Measurements from ENCODE around the gene ZNRF1. TPM values are rescaled to one million over a fixed set of nuclear protein-coding genes. Genes with fewer than 3 reads are reported as not detected.

The ZNRF1 gene
- total and polyA plus RNA-seq, 2 donors (not counting 1 experiment from before 2014, with no cell fraction given), result 0.27 to 0.76 TPM

DNA sequence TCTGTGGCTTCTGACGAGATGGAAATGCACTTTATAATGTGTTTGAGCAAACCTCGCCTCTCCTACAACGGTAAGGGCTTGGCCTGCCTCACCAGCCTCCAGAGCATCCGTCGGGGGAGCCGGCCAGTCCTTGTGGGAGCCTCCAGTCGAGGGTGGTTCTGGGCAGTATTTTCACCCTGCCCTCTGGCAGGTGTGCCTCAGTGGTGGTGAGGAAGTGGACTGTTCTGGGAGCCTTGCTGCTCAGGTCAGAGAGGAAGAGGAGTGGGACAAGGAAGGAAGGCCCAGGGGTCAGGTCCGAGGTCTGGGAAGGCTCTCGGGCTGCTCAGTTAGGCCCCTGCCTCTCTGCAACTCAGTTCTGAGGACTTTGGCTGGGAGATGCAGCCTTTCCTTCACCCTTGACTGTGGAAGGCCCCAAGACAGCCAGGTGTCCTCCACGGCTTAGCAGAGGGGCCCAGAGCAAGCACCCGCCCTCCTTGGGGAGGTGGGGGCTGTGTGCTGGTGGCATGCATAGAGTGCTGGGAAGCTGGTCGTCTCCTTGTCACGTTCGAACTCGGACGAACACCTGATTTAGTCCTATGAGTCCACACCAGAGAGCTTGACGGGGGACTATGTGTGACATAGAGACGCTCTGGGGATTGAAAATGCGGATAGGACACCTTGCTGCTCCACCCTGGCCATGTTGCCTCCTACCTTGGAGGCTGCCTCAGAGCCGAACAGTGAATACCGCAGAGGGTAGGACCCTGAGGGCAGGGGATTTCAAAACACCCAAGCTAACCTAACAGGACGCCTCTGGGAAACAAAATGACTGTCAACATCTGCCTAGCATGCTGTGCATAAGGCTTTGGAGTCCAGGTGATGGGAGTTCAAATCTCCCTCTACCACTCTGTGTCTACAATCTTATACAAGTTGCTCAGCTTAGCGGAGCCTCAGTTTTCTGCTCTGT lies 95.0 kb downstream of the ZNRF1 start:
- DNase-seq (no peak), ATAC-seq (ENCODE audit: low read depth) (no peak)
- Histone ChIP-seq H3K27ac (ENCODE audit: low read length in 2 of 2) (no peak overlapping the region), H3K9me3 (ENCODE audit: control extremely low read depth in 1 of 3, control insufficient read depth in 2 of 3, insufficient read depth in 1 of 3, low read length in 2 of 3) (no peaks in the 10 kb centered on the region), H2AFZ (ENCODE audit: insufficient read depth, low read depth, low read length, poor library complexity, severe bottlenecking) (no peak overlapping the region), H3K4me3 (ENCODE audit: control extremely low read depth in 1 of 5, extremely low read depth in 1 of 5, insufficient read depth in 1 of 5, low read depth in 2 of 5, low read length in 4 of 5) (no peak overlapping the region), H3K9ac (ENCODE audit: low read length) (no peak overlapping the region), H4K20me1 (ENCODE audit: control insufficient read depth, insufficient read depth, low read length, poor library complexity, severe bottlenecking) (no peaks in the 10 kb centered on the region), H3K27me3 (replicated peaks in 1 of 4; ENCODE audit: control extremely low read depth in 1 of 4, control insufficient read depth in 3 of 4, insufficient read depth in 4 of 4, low read length in 3 of 4) (peaks cover 0 to 16% (median 4%) of the 10 kb centered on the region in 4 experiments), H3K4me2 (replicated peaks; ENCODE audit: low read depth, low read length, poor library complexity, severe bottlenecking) (no peak overlapping the region), H3K36me3 (replicated peaks in 1 of 2; ENCODE audit: control extremely low read depth in 1 of 2, control insufficient read depth in 1 of 2, extremely low read depth in 1 of 2, insufficient read depth in 2 of 2, low read length in 1 of 2) (no peaks in the 10 kb centered on the region), H3K79me2 (ENCODE audit: control insufficient read depth, insufficient read depth, low read length) (no peaks in the 10 kb centered on the region), H3K4me1 (ENCODE audit: control insufficient read depth in 2 of 2, insufficient read depth in 2 of 2, low read length in 2 of 2) (peaks cover 0 to 5% of the 10 kb centered on the region in 2 donors)
- 96% methylated on average over 21 of the region's 23 CpGs for WGBS (ENCODE audit: insufficient coverage)
- TF ChIP-seq, protein P1, sequence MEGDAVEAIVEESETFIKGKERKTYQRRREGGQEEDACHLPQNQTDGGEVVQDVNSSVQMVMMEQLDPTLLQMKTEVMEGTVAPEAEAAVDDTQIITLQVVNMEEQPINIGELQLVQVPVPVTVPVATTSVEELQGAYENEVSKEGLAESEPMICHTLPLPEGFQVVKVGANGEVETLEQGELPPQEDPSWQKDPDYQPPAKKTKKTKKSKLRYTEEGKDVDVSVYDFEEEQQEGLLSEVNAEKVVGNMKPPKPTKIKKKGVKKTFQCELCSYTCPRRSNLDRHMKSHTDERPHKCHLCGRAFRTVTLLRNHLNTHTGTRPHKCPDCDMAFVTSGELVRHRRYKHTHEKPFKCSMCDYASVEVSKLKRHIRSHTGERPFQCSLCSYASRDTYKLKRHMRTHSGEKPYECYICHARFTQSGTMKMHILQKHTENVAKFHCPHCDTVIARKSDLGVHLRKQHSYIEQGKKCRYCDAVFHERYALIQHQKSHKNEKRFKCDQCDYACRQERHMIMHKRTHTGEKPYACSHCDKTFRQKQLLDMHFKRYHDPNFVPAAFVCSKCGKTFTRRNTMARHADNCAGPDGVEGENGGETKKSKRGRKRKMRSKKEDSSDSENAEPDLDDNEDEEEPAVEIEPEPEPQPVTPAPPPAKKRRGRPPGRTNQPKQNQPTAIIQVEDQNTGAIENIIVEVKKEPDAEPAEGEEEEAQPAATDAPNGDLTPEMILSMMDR (IDR thresholded peaks at IDR 0.05), result no peak
- no peak for TF ChIP-seq EZH2 (IDR thresholded peaks at IDR 0.05; ENCODE audit: borderline replicate concordance, insufficient read depth, low read depth, low read length, poor library complexity, severe bottlenecking)
- H3K27me3 Mint-ChIP-seq, result peaks cover 5% of the 10 kb centered on the region
- H3K27ac Mint-ChIP-seq, result no peak overlapping the region
- H3K4me3 Mint-ChIP-seq, result no peak overlapping the region
- CTCF ChIA-PET, result no interaction called here
- POLR2A ChIA-PET, result no interaction called here
- intact Hi-C loops (cut with micrococcal nuclease), result no loop called here
- peaks cover 3% of the 10 kb centered on the region for H3K4me1 Mint-ChIP-seq
- H3K9me3 Mint-ChIP-seq (ENCODE audit: insufficient read depth), result no peaks in the 10 kb centered on the region

DNA sequence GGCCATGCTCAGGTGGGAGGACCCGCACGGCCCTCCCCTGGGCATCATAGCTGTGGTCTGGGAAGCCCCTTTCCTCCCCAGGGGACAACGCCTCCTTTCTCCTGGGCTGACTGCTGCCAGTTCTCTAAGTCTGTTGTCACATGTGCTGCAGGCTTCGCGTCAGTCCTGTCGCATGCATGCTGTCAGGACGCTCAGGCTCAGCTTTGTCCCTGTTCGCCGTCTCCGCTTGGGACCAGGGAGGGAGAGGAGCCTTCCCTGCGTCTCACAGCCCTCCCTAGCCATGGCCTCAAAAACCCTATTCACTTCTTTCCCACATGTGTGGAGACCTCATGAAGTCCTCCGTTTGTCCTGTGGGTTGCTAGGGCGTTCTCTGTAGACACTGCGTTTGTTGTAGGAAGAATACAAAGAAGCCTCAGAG lies 96.4 kb downstream of the ZNRF1 start:
- Histone ChIP-seq H3K27me3 (replicated peaks in 1 of 4; ENCODE audit: control extremely low read depth in 1 of 4, control insufficient read depth in 3 of 4, insufficient read depth in 4 of 4, low read length in 3 of 4) (peaks cover 0 to 21% (median 6%) of the 10 kb centered on the region in 4 experiments), H4K20me1 (ENCODE audit: control insufficient read depth, insufficient read depth, low read length, poor library complexity, severe bottlenecking) (no peaks in the 10 kb centered on the region), H3K4me2 (replicated peaks; ENCODE audit: low read depth, low read length, poor library complexity, severe bottlenecking) (no peak overlapping the region), H3K79me2 (ENCODE audit: control insufficient read depth, insufficient read depth, low read length) (no peaks in the 10 kb centered on the region), H3K9me3 (ENCODE audit: control extremely low read depth in 1 of 3, control insufficient read depth in 2 of 3, insufficient read depth in 1 of 3, low read length in 2 of 3) (no peaks in the 10 kb centered on the region), H3K9ac (ENCODE audit: low read length) (no peak overlapping the region), H3K4me1 (ENCODE audit: control insufficient read depth in 2 of 2, insufficient read depth in 2 of 2, low read length in 2 of 2) (peaks cover 6 to 18% of the 10 kb centered on the region in 2 donors), H2AFZ (ENCODE audit: insufficient read depth, low read depth, low read length, poor library complexity, severe bottlenecking) (no peak overlapping the region), H3K36me3 (replicated peaks in 1 of 2; ENCODE audit: control extremely low read depth in 1 of 2, control insufficient read depth in 1 of 2, extremely low read depth in 1 of 2, insufficient read depth in 2 of 2, low read length in 1 of 2) (no peaks in the 10 kb centered on the region), H3K27ac (ENCODE audit: low read length in 2 of 2) (no peak overlapping the region), H3K4me3 (ENCODE audit: control extremely low read depth in 1 of 5, extremely low read depth in 1 of 5, insufficient read depth in 1 of 5, low read depth in 2 of 5, low read length in 4 of 5) (no peak overlapping the region)
- TF ChIP-seq, protein P1 (IDR thresholded peaks at IDR 0.05), result no peak
- TF ChIP-seq EZH2 (IDR thresholded peaks at IDR 0.05; ENCODE audit: borderline replicate concordance, insufficient read depth, low read depth, low read length, poor library complexity, severe bottlenecking), result no peak
- WGBS (ENCODE audit: insufficient coverage), result 75% methylated on average over 11 of the region's 14 CpGs
- ChIA-PET CTCF (no interaction called here), POLR2A (interaction anchor here (0.7 kb wide), 1 partner anchor 487 kb away, joined by 3 read pairs; no protein-coding TSS in a partner anchor)
- H3K4me1 Mint-ChIP-seq, result peaks cover 12% of the 10 kb centered on the region
- H3K4me3 Mint-ChIP-seq, result no peak overlapping the region
- no peak overlapping the region for H3K27ac Mint-ChIP-seq
- DNase-seq (no peak), ATAC-seq (ENCODE audit: low read depth) (no peak)
- peaks cover 8% of the 10 kb centered on the region for H3K27me3 Mint-ChIP-seq
- no peaks in the 10 kb centered on the region for H3K9me3 Mint-ChIP-seq (ENCODE audit: insufficient read depth)
- intact Hi-C loops (cut with micrococcal nuclease), result no loop called here

All from B cell (primary cell).